Measurements from ENCODE around the gene PSG11.
"Not testable (repeated sequence)": the region's sequence is repeated elsewhere in the genome, so short reads cannot be mapped to it uniquely, and the experiment has no call there.

GRCh38 chr19:43005841-43006240, 20.4 kb downstream of the PSG11 start:
- not testable (repeated sequence) for TF ChIP-seq BACH2 (CRISPR knock-in tag; IDR thresholded peaks at IDR 0.05; ENCODE audit: borderline replicate concordance); ARNTL (CRISPR knock-in tag; IDR thresholded peaks at IDR 0.05; ENCODE audit: borderline replicate concordance, low read depth); ISL1 (CRISPR knock-in tag; IDR thresholded peaks at IDR 0.05); ZNF565 (CRISPR knock-in tag; conservative IDR thresholded peaks at IDR 0.05; ENCODE audit: low read depth); RARB (CRISPR knock-in tag; IDR thresholded peaks at IDR 0.05); TOX (CRISPR knock-in tag; IDR thresholded peaks at IDR 0.05; ENCODE audit: borderline replicate concordance); ZFP30 (CRISPR knock-in tag; IDR thresholded peaks at IDR 0.05); ZC3H10 (CRISPR knock-in tag; IDR thresholded peaks at IDR 0.05); CSDC2 (CRISPR knock-in tag; IDR thresholded peaks at IDR 0.05); PATZ1 (CRISPR knock-in tag; IDR thresholded peaks at IDR 0.05; ENCODE audit: borderline replicate concordance); ZNF8 (CRISPR knock-in tag; IDR thresholded peaks at IDR 0.05)
- TF ChIP-seq, protein P1, sequence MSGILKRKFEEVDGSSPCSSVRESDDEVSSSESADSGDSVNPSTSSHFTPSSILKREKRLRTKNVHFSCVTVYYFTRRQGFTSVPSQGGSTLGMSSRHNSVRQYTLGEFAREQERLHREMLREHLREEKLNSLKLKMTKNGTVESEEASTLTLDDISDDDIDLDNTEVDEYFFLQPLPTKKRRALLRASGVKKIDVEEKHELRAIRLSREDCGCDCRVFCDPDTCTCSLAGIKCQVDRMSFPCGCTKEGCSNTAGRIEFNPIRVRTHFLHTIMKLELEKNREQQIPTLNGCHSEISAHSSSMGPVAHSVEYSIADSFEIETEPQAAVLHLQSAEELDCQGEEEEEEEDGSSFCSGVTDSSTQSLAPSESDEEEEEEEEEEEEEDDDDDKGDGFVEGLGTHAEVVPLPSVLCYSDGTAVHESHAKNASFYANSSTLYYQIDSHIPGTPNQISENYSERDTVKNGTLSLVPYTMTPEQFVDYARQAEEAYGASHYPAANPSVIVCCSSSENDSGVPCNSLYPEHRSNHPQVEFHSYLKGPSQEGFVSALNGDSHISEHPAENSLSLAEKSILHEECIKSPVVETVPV (CRISPR knock-in tag; IDR thresholded peaks at IDR 0.05): not testable (repeated sequence)
